GM19351 (cell line): Measurements from ENCODE around the gene TMC5.
"Not testable (repeated sequence)": the region's sequence is repeated elsewhere in the genome, so short reads cannot be mapped to it uniquely, and the experiment has no call there.

Experiments used
- ATAC-seq: cut with Tn5 transposase; IDR thresholded peaks from one replicate; pipeline ENCODE4 v1.9.1; 2021; ENCODE audit warnings: mild to moderate bottlenecking, moderate library complexity; ENCODE audit not compliant: unreplicated experiment

The TMC5 gene, protein sequence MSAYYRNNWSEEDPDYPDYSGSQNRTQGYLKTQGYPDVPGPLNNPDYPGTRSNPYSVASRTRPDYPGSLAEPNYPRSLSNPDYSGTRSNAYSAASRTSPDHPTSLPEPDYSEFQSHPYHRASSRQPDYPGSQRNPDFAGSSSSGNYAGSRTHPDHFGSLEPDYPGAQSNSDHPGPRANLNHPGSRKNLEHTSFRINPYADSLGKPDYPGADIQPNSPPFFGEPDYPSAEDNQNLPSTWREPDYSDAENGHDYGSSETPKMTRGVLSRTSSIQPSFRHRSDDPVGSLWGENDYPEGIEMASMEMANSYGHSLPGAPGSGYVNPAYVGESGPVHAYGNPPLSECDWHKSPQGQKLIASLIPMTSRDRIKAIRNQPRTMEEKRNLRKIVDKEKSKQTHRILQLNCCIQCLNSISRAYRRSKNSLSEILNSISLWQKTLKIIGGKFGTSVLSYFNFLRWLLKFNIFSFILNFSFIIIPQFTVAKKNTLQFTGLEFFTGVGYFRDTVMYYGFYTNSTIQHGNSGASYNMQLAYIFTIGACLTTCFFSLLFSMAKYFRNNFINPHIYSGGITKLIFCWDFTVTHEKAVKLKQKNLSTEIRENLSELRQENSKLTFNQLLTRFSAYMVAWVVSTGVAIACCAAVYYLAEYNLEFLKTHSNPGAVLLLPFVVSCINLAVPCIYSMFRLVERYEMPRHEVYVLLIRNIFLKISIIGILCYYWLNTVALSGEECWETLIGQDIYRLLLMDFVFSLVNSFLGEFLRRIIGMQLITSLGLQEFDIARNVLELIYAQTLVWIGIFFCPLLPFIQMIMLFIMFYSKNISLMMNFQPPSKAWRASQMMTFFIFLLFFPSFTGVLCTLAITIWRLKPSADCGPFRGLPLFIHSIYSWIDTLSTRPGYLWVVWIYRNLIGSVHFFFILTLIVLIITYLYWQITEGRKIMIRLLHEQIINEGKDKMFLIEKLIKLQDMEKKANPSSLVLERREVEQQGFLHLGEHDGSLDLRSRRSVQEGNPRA

DNA sequence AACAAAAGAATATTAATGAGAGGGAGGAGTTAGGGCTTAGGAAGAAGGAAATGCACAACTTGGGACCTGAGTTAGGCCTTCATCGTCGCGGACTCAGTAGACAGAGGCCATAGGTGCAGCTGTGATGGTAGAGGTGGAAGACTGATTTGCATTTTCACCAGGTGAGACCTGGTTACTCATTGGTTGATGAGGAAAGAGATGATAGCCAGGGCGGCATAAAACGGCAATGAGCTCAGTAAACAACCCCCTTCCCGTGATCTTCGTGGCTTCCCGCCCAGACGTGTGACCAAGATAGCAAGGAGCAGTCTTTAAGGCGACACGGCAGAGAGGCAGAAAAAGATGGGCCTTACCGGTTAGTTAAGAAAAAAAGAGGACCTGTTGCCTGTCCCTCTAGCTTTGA is at the start of gene TMC5:
TSS of gene TMC5 (plus strand) at position 244 of the 400 bp plus-strand sequence. CDS start 22,156 bp downstream, outside the sequence.
- ATAC-seq: no peak

DNA sequence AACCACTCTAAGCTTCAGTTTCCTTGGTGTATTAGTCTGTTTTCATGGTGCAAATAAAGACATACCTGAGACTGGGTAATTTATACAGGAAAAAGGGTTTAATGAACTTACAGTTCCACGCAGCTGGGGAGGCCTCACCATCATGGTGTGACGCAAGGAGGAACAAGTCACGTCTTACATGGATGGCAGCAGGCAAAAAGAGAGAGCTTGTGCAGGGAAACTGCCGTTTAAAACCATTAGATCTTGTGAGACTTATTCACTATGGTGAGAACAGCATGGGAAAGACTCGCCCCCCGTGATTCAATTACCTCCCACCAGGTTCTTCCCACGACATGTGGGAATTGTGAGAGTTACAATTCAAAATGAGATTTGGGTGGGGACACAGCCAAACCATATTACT is 45.1 kb upstream of the TMC5 start:
- not testable (repeated sequence) for ATAC-seq

DNA sequence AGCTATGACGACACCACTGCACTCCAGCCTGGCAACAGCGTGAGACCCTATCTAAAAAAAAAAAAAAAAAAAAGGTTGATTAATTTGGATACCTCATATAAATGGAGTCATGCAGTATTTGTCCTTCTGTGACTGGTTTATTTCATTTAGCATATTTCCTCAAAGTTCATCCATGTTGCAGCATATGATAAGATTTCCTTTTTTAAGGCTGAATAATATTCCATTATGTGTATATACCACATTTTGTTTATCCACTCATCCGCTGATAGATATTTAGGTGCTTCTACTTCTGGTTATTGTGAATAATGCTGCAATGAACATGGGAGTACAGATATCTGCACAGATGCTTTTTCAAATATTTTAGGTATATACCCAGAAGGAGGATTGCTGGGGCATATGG is 43.3 kb upstream of the TMC5 start:
- no peak for ATAC-seq

DNA sequence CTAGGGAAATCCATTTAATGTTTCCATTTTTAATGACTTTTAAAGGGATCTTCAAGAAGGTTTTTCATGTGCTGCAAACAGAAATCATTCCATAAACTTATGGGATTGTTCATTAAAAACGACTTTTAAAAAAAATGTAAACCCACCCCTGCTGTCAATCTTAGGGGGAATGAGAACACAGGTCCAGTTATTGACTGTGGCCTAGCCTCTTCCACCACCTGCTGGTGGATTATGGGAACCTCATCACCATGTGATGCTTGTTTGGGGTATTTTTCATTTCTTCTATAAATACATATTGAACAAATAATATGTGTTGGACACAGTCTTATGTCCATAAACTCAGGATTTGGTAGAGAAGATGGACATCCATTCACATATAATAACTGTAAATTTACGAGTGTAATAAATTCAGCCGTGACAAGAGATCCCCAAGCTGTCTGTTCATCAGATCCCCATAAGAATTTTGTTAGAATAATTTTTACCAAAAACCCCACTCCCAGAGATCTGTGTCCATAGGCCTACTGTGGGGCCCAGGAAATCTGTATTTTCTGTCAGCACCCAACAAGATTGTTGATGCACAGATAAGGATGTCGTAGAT is 42.0 kb upstream of the TMC5 start:
- no peak for ATAC-seq

DNA sequence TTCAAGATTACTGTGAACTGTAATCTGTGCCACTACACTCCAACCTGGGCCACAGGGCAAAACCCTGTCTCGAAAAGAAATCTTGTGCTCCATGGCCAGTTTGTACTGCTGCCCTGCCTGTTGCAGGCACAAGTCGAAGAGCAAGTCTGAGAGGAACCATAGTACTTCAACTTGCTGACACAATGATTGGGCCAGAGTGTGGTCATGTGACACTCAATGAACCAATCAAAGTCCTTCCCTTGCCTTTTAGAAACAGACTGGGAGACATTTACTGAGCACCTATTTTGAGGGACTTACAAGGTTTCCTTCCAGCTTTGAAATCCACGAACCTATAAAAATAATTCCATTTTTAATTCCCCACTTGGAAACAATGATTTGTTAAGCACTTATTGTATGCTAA is 39.8 kb upstream of the TMC5 start:
- ATAC-seq: no peak

DNA sequence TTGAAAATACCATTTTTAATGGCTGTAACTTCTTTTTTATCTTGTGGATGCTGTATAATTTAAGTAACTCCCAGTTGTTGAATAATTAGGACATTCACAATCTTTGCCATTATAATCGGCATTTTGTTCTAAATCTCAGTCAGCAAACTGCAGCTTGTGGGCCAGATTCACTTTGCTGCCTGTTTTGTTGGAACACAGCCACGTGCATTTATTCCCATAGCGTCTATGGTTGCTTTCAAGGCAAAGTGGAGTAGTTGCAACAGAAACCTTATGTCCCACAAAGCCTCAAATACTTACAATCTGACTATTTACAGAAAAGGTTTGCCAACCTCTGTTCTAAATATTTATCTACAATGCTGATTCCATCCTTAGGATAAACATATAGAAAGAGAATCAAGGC is 39.2 kb upstream of the TMC5 start:
- ATAC-seq: no peak

DNA sequence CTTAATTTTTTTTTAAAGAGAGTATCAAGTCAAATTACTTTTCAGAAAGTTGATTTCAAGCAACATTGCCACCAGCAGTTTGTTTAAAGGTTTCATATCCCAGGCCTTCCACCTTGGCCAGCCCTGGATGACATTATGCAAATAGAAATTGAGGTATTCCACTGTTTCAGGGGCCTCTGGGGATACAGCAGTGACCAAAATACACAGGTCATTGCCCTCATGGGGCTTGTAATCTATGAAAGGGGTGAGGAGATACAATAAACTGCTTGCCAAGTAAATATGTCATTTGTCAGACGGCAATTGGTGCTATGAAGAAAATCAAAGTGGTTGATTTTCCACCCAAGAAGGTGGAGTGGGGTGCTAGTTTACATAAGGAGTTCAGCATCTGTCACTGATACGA is 37.8 kb upstream of the TMC5 start:
- ATAC-seq: no peak

DNA sequence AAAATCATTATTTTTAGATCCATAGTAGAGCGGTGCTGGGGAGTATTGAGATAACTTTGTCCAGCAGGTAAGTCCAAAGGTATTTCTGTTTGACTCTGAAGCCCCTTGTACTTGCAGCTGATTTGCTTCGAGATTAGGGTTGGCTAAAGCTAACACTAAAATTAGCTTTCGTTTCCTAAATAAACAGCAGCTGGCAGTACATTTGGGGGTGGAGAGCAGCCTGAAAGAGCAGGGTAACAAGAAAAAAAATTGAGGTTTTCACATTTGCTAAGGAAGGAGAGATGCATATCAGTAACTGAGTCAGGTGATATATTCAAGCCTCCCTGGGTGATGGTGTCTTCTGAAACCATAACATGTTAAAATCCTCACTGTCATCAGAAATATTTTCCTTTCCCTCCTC is 37.4 kb upstream of the TMC5 start:
- no peak for ATAC-seq

DNA sequence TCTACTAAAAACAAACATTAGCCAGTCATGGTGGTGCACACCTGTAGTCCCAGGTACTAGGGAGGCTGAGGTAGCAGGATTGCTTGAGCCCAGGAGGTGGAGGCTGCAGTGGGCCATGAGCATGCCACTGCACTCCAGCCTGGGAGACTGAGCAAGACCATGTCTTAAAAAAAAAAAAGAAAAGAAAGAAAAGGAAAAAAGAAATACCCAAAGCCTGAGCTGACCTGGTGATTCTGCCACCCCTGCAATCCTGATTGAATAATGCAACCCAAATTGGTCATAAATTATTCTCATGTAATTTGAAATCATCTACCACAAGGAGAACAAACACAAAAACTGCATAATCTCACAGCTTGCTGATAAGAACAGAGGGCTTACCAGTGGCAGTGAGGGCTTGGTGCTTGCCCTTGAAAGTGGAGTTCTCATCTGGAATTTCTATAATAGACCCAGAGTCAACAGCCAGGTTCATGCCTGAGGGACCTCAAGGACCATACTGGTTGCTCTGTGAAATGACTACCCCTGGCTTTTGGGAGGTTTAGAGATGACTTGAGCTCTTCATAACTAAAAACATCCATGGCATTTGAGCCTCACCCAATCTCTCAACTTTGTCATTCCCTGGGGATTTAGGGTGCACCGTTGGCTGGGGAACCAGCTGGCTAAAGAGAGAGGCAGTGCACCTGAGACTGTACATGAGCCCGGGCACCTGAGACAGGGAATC is 35.4 kb upstream of the TMC5 start:
- ATAC-seq: no peak

DNA sequence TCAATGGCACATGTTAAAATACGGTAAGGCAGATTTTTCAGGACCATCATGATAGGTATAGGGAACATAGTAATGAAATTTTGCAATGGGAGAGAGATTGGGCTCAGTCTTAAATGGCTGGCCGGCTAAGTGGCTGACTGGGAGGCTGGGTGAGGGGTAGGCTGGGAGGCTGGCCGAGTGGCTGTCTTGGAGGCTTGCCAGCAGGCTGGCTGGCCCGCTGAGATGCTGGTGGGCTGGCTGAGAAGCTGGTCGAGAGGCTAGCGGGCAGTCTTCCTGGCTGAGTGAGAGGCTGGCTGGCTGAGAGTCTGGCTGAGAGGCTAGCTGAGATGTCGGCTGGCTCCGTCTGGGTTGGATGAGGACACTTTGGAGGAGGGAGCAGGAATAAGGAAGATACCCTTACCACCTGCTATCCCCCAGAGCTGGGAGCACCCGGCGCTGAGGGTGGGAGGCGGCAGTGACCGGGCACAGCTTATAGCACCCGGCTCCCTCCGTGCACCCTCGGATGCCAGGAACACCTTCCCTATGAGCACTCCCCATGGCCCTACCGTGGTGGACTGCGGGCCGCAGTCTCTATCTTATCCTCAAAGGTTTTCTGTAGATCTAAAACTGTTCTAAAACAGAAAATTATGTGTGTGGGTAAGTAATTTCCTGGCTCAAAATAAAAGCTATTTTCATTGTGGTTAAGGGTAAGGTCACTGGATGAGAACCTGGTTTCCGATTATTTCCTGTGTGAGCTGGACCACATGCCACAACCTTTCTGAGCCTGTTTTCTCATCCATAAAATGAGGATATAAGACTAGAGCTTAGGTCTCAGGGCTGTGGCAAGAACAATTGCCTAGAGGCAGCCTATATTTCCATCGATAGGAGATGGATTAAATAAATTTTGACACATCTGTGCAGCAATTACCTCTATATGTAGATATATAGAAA is 34.5 kb upstream of the TMC5 start:
- ATAC-seq: no peak

DNA sequence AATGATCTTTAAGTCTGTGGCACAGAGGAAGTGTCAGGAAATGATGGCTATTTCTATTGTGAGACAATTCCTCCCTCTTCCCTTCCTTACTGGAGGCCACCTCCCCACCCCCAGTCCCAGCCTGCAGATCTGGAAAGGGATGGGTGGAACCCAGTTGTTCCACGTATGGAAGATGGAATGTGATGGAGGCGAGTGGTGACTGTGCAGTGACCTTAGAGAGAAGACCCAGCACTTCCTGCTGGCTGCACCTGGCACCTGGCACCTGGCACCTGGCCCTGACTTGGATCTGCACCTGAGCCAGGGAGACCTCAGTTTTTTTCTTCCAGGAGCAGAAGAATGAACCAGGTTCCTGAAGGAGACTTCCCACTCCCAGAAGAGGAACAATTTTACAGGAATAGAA is 33.0 kb upstream of the TMC5 start:
- no peak for ATAC-seq

DNA sequence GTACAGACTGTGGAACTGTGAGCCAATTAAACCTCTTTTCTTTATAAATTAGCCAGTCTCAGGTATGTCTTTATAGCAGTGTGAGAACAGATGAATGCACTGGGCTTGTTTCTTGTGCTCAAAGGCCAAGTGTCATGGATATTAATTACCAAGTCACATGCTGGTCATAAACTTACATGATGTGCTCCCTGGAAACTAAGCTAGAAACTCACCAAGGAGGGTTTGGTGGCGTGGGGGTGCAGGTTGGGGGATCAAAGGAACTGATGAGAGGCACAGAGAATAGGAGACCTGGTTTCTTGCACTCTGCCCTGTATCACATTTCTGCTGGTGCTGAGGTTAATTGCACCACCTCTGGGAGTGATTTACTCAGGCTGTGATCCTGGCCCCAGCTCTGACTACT is 31.2 kb upstream of the TMC5 start:
- ATAC-seq: no peak

DNA sequence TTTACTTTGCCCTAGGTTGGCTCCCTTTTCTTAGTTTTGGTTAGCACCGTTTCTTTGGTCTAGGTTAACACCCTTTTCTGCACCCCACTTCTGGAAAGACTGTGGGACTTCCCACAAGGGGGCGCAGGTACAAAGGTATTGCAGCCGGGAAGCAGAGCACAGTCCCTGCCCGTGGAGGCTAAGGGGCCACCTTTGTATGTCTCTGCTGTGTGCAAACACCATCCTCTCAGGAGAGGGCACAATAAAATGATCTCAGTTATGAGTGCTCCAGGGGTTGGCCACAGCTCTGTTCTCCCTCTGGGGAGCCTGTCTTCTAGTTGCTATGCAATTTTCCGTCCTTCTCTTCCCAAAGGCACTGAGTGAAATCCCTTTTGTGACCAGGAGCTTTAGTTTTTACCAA is 28.4 kb upstream of the TMC5 start:
- ATAC-seq: no peak

DNA sequence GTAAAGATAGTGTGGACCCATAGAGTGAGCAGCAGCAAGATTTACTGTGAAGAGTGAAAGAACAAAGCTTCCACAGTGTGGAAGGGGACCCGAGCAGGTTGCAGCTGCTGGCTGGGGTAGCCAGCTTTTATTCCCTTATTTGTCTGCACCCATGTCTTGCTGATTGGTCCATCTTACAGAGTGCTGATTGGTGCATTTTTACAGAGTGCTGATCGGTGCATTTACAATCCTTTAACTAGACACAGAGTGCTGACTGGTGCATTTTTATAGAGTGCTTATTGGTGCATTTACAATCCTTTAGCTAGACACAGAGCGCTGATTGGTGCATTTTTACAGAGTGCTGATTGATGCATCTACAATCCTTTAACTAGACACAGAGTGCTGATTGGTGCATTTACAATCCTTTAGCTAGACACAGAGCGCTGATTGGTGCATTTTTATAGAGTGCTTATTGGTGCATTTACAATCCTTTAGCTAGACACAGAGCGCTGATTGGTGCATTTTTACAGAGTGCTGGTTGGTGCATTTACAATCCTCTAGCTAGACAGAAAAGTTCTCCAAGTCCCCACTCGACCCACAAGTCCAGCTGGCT is 26.4 kb upstream of the TMC5 start:
- not testable (repeated sequence) for ATAC-seq

DNA sequence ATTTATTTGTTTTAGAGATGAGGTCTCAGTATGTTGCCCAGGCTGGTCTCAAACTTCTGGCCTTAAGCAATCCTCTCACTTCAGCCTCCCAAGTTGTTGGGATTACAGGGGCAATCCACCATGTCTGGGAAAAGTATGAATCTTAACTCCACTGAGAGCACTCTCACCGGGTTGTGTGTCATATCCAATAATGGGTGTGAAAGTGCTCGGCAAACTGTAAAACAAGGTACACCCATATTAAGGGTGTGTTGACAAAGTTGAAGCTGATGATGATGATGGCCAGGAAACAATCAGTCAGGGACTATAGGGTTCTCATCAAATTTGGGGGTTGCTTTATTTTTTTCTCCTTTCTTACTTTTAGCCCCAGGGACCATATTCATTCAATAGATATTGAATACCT is 25.3 kb upstream of the TMC5 start:
- ATAC-seq: no peak

DNA sequence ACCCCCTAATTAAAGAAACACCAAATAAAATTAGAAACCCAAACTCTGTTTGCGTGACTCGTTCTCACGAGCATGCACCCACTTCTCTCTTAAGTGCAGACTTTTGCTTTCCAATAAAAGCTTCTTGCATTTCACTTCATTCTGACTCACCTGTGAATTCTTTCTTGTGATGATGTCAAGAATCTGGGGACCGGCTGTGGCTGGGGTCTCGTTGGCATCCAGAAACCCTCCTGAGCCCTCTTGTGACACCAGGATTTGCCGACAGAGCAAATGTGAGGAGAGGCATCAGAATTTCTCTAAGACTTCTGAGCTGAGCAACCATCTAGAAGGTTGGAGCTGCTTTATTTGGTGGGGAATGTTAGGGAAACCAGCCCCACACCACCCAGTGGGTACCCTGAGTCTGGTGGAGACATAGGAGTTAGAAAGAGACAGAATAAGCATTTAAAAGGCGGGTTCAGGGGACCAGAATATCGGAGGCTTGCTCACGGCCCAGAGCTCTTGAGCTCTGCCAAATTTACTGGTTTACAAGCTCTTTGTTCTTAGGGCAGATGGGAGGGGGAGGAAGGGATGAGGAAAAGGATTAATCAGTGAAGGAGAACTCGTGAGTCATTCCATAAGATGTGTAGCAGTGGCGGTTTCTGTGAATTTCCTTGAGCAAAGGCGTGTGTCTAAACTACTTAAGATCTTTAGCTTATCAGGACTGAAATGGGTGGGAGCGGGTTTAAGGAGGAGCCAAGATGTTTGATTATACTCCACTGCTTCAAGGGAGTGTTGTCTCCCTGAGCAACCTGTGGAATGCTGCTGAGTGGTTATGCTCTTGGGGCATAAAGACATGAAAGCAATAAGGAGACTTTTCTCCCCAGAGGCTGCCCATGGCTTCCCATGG is 24.2 kb upstream of the TMC5 start:
- ATAC-seq: no peak

DNA sequence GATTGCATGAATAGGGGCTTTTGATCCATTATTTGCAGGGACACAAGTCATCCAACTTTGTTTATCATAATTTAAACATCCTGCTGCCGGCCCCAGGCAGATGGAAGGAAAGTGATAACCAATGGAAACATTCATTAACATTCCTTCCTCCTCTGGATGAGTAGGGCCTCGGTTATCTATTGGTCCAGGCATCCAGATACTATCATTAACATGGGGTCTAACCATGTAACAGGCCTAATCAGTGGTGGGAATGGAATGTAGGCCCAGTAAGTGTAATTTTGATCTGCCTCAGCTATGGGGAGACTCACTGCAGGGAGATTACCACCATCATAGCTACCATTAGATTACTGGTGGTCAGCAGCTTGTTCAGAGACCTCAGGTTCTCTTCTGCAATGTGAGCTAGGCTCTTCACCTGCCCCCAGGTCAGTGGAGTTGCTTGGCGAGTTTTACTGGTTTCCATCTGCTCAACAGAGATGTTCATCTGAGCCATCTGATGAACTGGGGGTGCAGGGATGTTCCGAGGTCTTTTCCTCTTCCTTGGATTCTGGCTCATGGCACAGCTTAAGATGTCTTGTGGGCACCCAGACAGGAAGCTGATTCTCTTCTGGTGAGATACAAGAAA is 21.9 kb upstream of the TMC5 start:
- not testable (repeated sequence) for ATAC-seq

DNA sequence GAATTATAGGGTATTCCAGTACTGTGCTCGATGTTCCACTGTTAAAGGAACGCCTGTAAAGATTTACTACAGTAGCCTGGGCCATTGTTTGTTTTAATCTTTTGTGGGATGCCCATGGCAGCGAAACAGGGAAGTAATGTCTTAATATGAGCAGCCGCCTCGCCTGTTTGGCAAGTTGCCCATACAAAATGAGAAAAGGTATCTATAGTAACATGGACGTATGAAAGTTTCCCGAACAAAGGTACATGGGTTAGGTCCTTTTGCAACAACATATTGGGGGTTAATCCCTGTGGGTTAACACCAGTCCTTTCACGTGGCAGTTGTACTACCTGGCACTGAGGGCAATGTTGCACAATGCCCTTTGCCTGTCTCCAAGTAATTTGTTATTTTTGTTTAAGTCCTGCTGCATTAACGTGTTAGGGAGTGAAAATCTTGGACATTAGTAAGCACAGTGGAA is 21.1 kb upstream of the TMC5 start:
- ATAC-seq: no peak
